K562 (cell line): ENCODE data around the gene HPS3. TPM values are rescaled to one million over a fixed set of nuclear protein-coding genes. Genes with fewer than 3 reads are reported as not detected.

ENCODE experiments used
- ATAC-seq: fragments of 200-7000 bp; cut with Tn5 transposase; 3 replicates; pipeline ENCODE4 v1.9.1; 2020; ENCODE audit warnings: moderate library complexity
- BruUV-seq: library from RNA; stranded (reverse); fragments of 400-500 nt; replicated peaks from 2 replicates; lab custom pipeline; 2021; lab: Mats Ljungman, UMichigan
- CTCF ChIA-PET: fragments of 300-600 bp; formaldehyde crosslinking; extraction: SDS; loops from one replicate; lab custom pipeline; 2021; ENCODE audit warnings: low intra/inter-chr PET ratio; lab: Yijun Ruan, JAX
- POLR2A ChIA-PET: fragments of 300-600, 350-650 bp; sonication (Branson Sonifier 250); formaldehyde crosslinking; extraction: SDS; loops from one replicate; lab custom pipeline; 2021; ENCODE audit warnings: antibody characterized with exemption, inconsistent platforms; lab: Yijun Ruan, JAX
- DNase-seq, 4 experiments: peaks; one replicate each; pipeline versions ENCODE4 v3.0.0 to v3.0.0-alpha.2; 2011 to 2018; ENCODE audit warnings: low spot score in 3 of 4, mixed read lengths in 3 of 4; ENCODE audit errors: extremely low read depth in 1 of 4
- FAIRE-seq: peaks from 2 replicates; lab custom pipeline; 2011; peaks lifted over from hg19 to GRCh38; lab: Jason Lieb, UNC
- H2AFZ ChIP-seq: 2 replicates; pipeline ENCODE4 v1.6.0; 2011; ENCODE audit warnings: low read depth, low read length, control low read depth, inconsistent platforms
- H3K27ac ChIP-seq: fragments of 200-600 bp; 3 replicates; pipeline ENCODE4 v1.8.0; 2011; ENCODE audit warnings: low read depth, mild to moderate bottlenecking, control low read depth, inconsistent platforms, low read length, moderate library complexity, mixed read lengths; ENCODE audit errors: extremely low read depth
- H3K27me3 ChIP-seq, 2 experiments: fragments of 300-600 bp in 1 of 2; 2 replicates in 1 of 2; 3 replicates in 1 of 2; pipeline versions ENCODE4 v1.6.0 to v1.8.0; 2011; ENCODE audit warnings: inconsistent platforms in 2 of 2, low read length in 2 of 2, mild to moderate bottlenecking in 1 of 2, mixed read lengths in 1 of 2, moderate library complexity in 1 of 2; ENCODE audit not compliant: control insufficient read depth in 2 of 2, insufficient read depth in 2 of 2
- H3K36me3 ChIP-seq: fragments of 300-600 bp; 3 replicates; pipeline ENCODE4 v1.8.0; 2011; ENCODE audit warnings: mild to moderate bottlenecking, low read length, inconsistent platforms; ENCODE audit not compliant: control insufficient read depth, insufficient read depth
- H3K4me1 ChIP-seq, 2 experiments: fragments of 200-600 bp in 1 of 2; replicated peaks in 1 of 2; 2 replicates in 1 of 2; 3 replicates in 1 of 2; pipeline versions ENCODE4 v1.5.1 to v1.8.0; 2011; ENCODE audit warnings: inconsistent platforms in 2 of 2, low read length in 2 of 2, mild to moderate bottlenecking in 1 of 2, mixed read lengths in 1 of 2, moderate library complexity in 1 of 2; ENCODE audit not compliant: control insufficient read depth in 2 of 2, insufficient read depth in 2 of 2
- H3K4me2 ChIP-seq: 2 replicates; pipeline ENCODE4 v1.6.1; 2011; ENCODE audit warnings: low read length, control low read depth, inconsistent platforms, mixed read lengths; ENCODE audit not compliant: insufficient read depth
- H3K4me3 ChIP-seq: fragments of 200-600 bp; sonication (generic), shearing (Covaris generic); 2 replicates; pipeline ENCODE4 v1.5.1; 2016; ENCODE audit warnings: control low read depth, inconsistent platforms
- H3K79me2 ChIP-seq: fragments of 200-600 bp; 3 replicates; pipeline ENCODE4 v1.8.0; 2011; ENCODE audit warnings: low read length, inconsistent platforms; ENCODE audit not compliant: control insufficient read depth, insufficient read depth
- H3K9ac ChIP-seq, 2 experiments: 2 replicates each; pipeline versions ENCODE4 v1.6.0 to v1.6.1; 2011; ENCODE audit warnings: low read depth in 2 of 2, low read length in 2 of 2, control low read depth in 1 of 2, inconsistent platforms in 1 of 2, mild to moderate bottlenecking in 1 of 2, mixed read lengths in 1 of 2; ENCODE audit not compliant: insufficient read depth in 1 of 2
- H3K9me1 ChIP-seq: one replicate; pipeline ENCODE4 v1.6.0; 2011; ENCODE audit warnings: inconsistent platforms, mild to moderate bottlenecking, low read length, moderate library complexity; ENCODE audit not compliant: control insufficient read depth, insufficient read depth
- H3K9me3 ChIP-seq: replicated peaks from 2 replicates; pipeline ENCODE4 v1.5.1; 2011; ENCODE audit warnings: low read depth, low read length, inconsistent platforms; ENCODE audit not compliant: control insufficient read depth, insufficient read depth
- H4K20me1 ChIP-seq: replicated peaks from 2 replicates; pipeline ENCODE4 v1.6.1; 2011; ENCODE audit warnings: low read length, inconsistent platforms, mixed read lengths; ENCODE audit not compliant: control insufficient read depth, insufficient read depth
- ASH1L ChIP-seq: fragments of 450-650 bp; IDR thresholded peaks from 2 replicates; pipeline ENCODE4 v1.6.1; 2018; ENCODE audit warnings: borderline replicate concordance, mild to moderate bottlenecking, low read depth; ENCODE audit not compliant: partially characterized antibody
- ATF1 ChIP-seq, 2 experiments: fragments of 450-650 bp in 1 of 2; IDR thresholded peaks; 2 replicates each; pipeline ENCODE4 v1.6.1; 2016; ENCODE audit warnings: missing compliant biosample characterization in 1 of 2, missing genetic modification characterization in 1 of 2
- CBFA2T2 ChIP-seq: fragments of 450-650 bp; conservative IDR thresholded peaks from 2 replicates; pipeline ENCODE4 v1.6.1; 2017; ENCODE audit warnings: mild to moderate bottlenecking
- EZH2 ChIP-seq: IDR thresholded peaks from 2 replicates; pipeline ENCODE4 v1.6.1; 2012; ENCODE audit warnings: low read depth, mild to moderate bottlenecking, inconsistent platforms, low read length, borderline replicate concordance
- HNRNPLL ChIP-seq: fragments of 200-400 bp; formaldehyde crosslinking; IDR thresholded peaks from 2 replicates; pipeline ENCODE4 v1.6.1; 2017; ENCODE audit warnings: low read length, low read depth, mild to moderate bottlenecking; ENCODE audit not compliant: poor library complexity, severe bottlenecking
- MYNN ChIP-seq, 2 experiments: sonication (generic); formaldehyde crosslinking in 1 of 2; IDR thresholded peaks; 2 replicates each; pipeline versions ENCODE4 v1.5.0 to v1.6.1; 2016 to 2020; ENCODE audit warnings: antibody characterized with exemption in 1 of 2, missing genetic modification reagents in 1 of 2
- PCBP1 ChIP-seq: fragments of 200-400 bp; formaldehyde crosslinking; IDR thresholded peaks from 2 replicates; pipeline ENCODE4 v1.6.1; 2018; ENCODE audit warnings: mild to moderate bottlenecking, low read depth, low read length; ENCODE audit not compliant: poor library complexity, severe bottlenecking
- RERE ChIP-seq: sonication (generic); formaldehyde crosslinking; IDR thresholded peaks from 2 replicates; pipeline ENCODE4 v1.8.0; 2023; ENCODE audit warnings: missing genetic modification reagents, mild to moderate bottlenecking, borderline replicate concordance
- ZMIZ1 ChIP-seq, 2 experiments: fragments of 150-350 bp in 1 of 2; IDR thresholded peaks; 2 replicates each; pipeline ENCODE4 v1.6.1; 2012 to 2016; ENCODE audit warnings: low read depth in 2 of 2, low read length in 2 of 2, mild to moderate bottlenecking in 1 of 2, moderate library complexity in 1 of 2
- WGBS: fragments of 100-300 bp; shearing (Covaris generic); methylation state at CpG from one replicate; pipeline ENCODE4 v1.1.6; 2016; ENCODE audit warnings: low coverage, mixed read lengths; ENCODE audit not compliant: insufficient coverage; ENCODE audit errors: missing lambda C conversion rate; 5-methylcytosine and 5-hydroxymethylcytosine counted together
- in situ Hi-C: fragments of 300-500 bp; cut with MboI; formaldehyde crosslinking; loops from 4 replicates; pipeline ENCODE4 v1.15.0; 2018; ENCODE audit warnings: inconsistent platforms, mixed read lengths
- intact Hi-C: fragments of 100-400 bp; cut with micrococcal nuclease; formaldehyde crosslinking; loops from 2 replicates; pipeline ENCODE4 v1.14.2; 2022
- polyA plus RNA-seq, 8 experiments: library from polyadenylated mRNA; depleted of rRNA in 4 of 8; stranded (reverse) in 5 of 8; unstranded in 3 of 8; fragments of >200 nt; fragmentation: Nextera tagmentation in 2 of 8; fragmentation: Illumina TruSeq in 1 of 8; extraction: Ambion mirVana in 2 of 8; extraction: Trizol in 1 of 8; gene quantifications; 2 replicates each; pipeline versions ENCODE4 v1.2.1 to v1.2.3, GENCODE V29; 2011 to 2014; ENCODE audit warnings: inconsistent platforms in 1 of 8, missing spikeins in 1 of 8
- total RNA-seq, 7 experiments: library from RNA; depleted of rRNA in 6 of 7; stranded (reverse); fragments of >200 nt in 6 of 7; fragmentation: Illumina TruSeq in 2 of 7; extraction: Trizol in 2 of 7; gene quantifications; 2 replicates each; pipeline versions ENCODE4 v1.2.1 to v1.2.3, GENCODE V29; 2011 to 2021; ENCODE audit warnings: low replicate concordance in 1 of 7

Gene HPS3
- total and polyA plus RNA-seq, 9 of the 15 experiments (the other 6 are each of a cell fraction or from before 2014, with no cell fraction given) = 1.2 to 11.3 (median 7.6) TPM

DNA sequence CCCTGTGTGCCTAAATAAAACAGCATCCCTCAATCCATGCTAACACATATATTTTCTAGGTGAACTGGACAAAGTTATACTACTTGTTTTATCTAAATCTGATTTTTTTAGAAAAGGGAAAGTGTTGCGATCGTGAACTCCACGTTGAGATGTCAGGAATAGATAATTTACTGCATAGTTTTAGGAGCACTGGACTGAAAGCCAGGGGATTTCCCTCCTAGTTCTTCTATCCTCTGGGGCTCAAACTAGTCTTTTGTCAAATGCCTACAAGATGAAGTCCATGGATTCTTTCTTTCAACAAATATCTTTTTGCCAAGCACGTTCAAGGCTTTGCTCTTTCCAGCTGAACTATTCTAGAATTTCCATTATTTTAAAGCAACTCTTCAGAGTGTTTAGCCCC, 617 bp upstream of the HPS3 start:
- intact Hi-C loops (loop anchor here (5.0 to 10.0 kb wide), 2 partner anchors 58 to 264 kb away; partner anchors contain the start of gene CPA3), in situ Hi-C loops (no loop called here)
- H2AFZ ChIP-seq = peak overlapping the region; percentile 96
- no peaks in the 10 kb centered on the region for H3K9me3 ChIP-seq
- ChIA-PET POLR2A (interaction anchor here (1.0 to 2.8 kb wide), 2 partner anchors 9 to 11 kb away, joined by 4 to 12 read pairs; no protein-coding TSS in a partner anchor), CTCF (no interaction called here)
- no peaks in the 10 kb centered on the region for H3K9me1 ChIP-seq
- H3K4me2 ChIP-seq = peak overlapping the region; percentile 87
- peak overlapping the region in 1 of 2 experiments; percentile 60; a peak in 1 of 4 replicates for H3K9ac ChIP-seq
- peaks cover 5 to 12% of the 10 kb centered on the region in 2 experiments; a peak in 3 of 5 replicates for H3K4me1 ChIP-seq
- peaks cover 9% of the 10 kb centered on the region; the same call in 1 of the 3 replicates for H3K79me2 ChIP-seq
- WGBS = 2% methylated on average over 4 of the region's 4 CpGs
- no TSS peak for BruUV-seq
- H4K20me1 ChIP-seq = no peaks in the 10 kb centered on the region
- ATAC-seq = no peak
- TF ChIP-seq ATF1 (CRISPR knock-in tag; IDR thresholded peaks at IDR 0.05) (no peak), ATF1 (tag; IDR thresholded peaks at IDR 0.05) (no peak), RERE (no peak), MYNN (IDR thresholded peaks at IDR 0.05) (no peak), MYNN (CRISPR knock-in tag; IDR thresholded peaks at IDR 0.05) (no peak), ZMIZ1 (IDR thresholded peaks at IDR 0.05; ENCODE audit: low read depth in 2 of 2, low read length in 2 of 2) (no peak), ASH1L (no peak), CBFA2T2 (no peak), PCBP1 (no peak), EZH2 (no peak), HNRNPLL (no peak)
- H3K27me3 ChIP-seq = peaks cover 0 to 18% of the 10 kb centered on the region in 2 experiments; a peak in 3 of 5 replicates
- no peak for DNase-seq
- no peaks in the 10 kb centered on the region for H3K36me3 ChIP-seq
- peak overlapping the region; percentile 77 for H3K4me3 ChIP-seq
- H3K27ac ChIP-seq = no peak overlapping the region
- no peak for FAIRE-seq
